H9 (cell line): ENCODE measurements around the gene ADORA1. TPM values are rescaled to one million over a fixed set of nuclear protein-coding genes. Genes with fewer than 3 reads are reported as not detected.

Experiments
- DNase-seq: peaks from one replicate; pipeline ENCODE4 v3.0.0-alpha.2; 2017
- H2AFZ ChIP-seq: one replicate; pipeline ENCODE4 v1.6.1; 2013; ENCODE audit warnings: mild to moderate bottlenecking, low read length, control low read depth, moderate library complexity
- H2AK5ac ChIP-seq: 2 replicates; pipeline ENCODE4 v1.6.1; 2013; ENCODE audit warnings: low read length, control low read depth, mixed read lengths; ENCODE audit not compliant: insufficient read length
- H2BK120ac ChIP-seq: one replicate; pipeline ENCODE4 v1.6.1; 2013; ENCODE audit warnings: low read depth, mild to moderate bottlenecking, low read length, control low read depth, inconsistent platforms; ENCODE audit not compliant: poor library complexity, severe bottlenecking
- H2BK12ac ChIP-seq: 2 replicates; pipeline ENCODE4 v1.6.1; 2013; ENCODE audit warnings: low read length, control low read depth, mixed read lengths, low read depth; ENCODE audit not compliant: insufficient read length
- H2BK15ac ChIP-seq: 2 replicates; pipeline ENCODE4 v1.6.1; 2013; ENCODE audit warnings: low read depth, low read length, control low read depth
- H2BK20ac ChIP-seq: one replicate; pipeline ENCODE4 v1.6.1; 2013; ENCODE audit warnings: low read depth, mild to moderate bottlenecking, low read length, control low read depth, inconsistent platforms; ENCODE audit not compliant: poor library complexity, severe bottlenecking
- H2BK5ac ChIP-seq: 2 replicates; pipeline ENCODE4 v1.6.1; 2013; ENCODE audit warnings: low read length, control low read depth, mixed read lengths; ENCODE audit not compliant: insufficient read length
- H3K14ac ChIP-seq: 2 replicates; pipeline ENCODE4 v1.6.1; 2013; ENCODE audit warnings: low read length, control low read depth; ENCODE audit not compliant: insufficient read depth
- H3K18ac ChIP-seq: 2 replicates; pipeline ENCODE4 v1.6.1; 2013; ENCODE audit warnings: low read depth, mild to moderate bottlenecking, mixed read lengths, low read length, control low read depth; ENCODE audit not compliant: insufficient read length
- H3K23ac ChIP-seq: 2 replicates; pipeline ENCODE4 v1.6.1; 2013; ENCODE audit warnings: low read length, control low read depth, mixed read lengths, low read depth; ENCODE audit not compliant: insufficient read length
- H3K23me2 ChIP-seq: 2 replicates; pipeline ENCODE4 v1.6.1; 2013; ENCODE audit warnings: low read depth, mild to moderate bottlenecking, mixed read lengths, low read length, control low read depth; ENCODE audit not compliant: insufficient read length, poor library complexity, severe bottlenecking
- H3K27ac ChIP-seq: 2 replicates; pipeline ENCODE4 v1.5.1; 2013; ENCODE audit warnings: low read length, control low read depth, mixed read lengths, low read depth; ENCODE audit not compliant: insufficient read length
- H3K27me3 ChIP-seq: 2 replicates; pipeline ENCODE4 v1.6.1; 2013; ENCODE audit warnings: low read length, control low read depth, inconsistent platforms; ENCODE audit not compliant: insufficient read depth
- H3K4ac ChIP-seq: 2 replicates; pipeline ENCODE4 v1.6.1; 2013; ENCODE audit warnings: low read depth, mild to moderate bottlenecking, control low read depth, inconsistent platforms, low read length, moderate library complexity
- H3K4me1 ChIP-seq: 2 replicates; pipeline ENCODE4 v1.6.1; 2013; ENCODE audit warnings: low read length, control low read depth, inconsistent platforms; ENCODE audit not compliant: insufficient read depth
- H3K4me2 ChIP-seq: 2 replicates; pipeline ENCODE4 v1.6.1; 2013; ENCODE audit warnings: low read length, control low read depth, mixed read lengths; ENCODE audit not compliant: insufficient read length, insufficient read depth
- H3K56ac ChIP-seq: 2 replicates; pipeline ENCODE4 v1.6.1; 2013; ENCODE audit warnings: low read depth, mild to moderate bottlenecking, mixed read lengths, low read length, control low read depth; ENCODE audit not compliant: insufficient read length
- H3K79me1 ChIP-seq: 2 replicates; pipeline ENCODE4 v1.6.1; 2013; ENCODE audit warnings: low read depth, mild to moderate bottlenecking, moderate library complexity, low read length, control low read depth, inconsistent platforms; ENCODE audit not compliant: insufficient read depth, poor library complexity, severe bottlenecking
- H3K79me2 ChIP-seq: 2 replicates; pipeline ENCODE4 v1.6.1; 2013; ENCODE audit warnings: low read length, control low read depth, inconsistent platforms; ENCODE audit not compliant: insufficient read depth
- H3K9ac ChIP-seq: 2 replicates; pipeline ENCODE4 v1.6.1; 2013; ENCODE audit warnings: low read length, control low read depth, mixed read lengths; ENCODE audit not compliant: insufficient read length; ENCODE audit errors: extremely low read depth
- H3K9me3 ChIP-seq: one replicate; pipeline ENCODE4 v1.6.1; 2013; ENCODE audit warnings: low read depth, low read length, inconsistent platforms; ENCODE audit not compliant: control insufficient read depth
- H3T11ph ChIP-seq: one replicate; pipeline ENCODE4 v1.6.1; 2013; ENCODE audit warnings: mild to moderate bottlenecking, low read length, control low read depth, inconsistent platforms
- H4K20me1 ChIP-seq: one replicate; pipeline ENCODE4 v1.6.1; 2013; ENCODE audit not compliant: control insufficient read depth, insufficient read length, insufficient read depth
- H4K5ac ChIP-seq: 2 replicates; pipeline ENCODE4 v1.6.1; 2013; ENCODE audit warnings: low read depth, mild to moderate bottlenecking, mixed read lengths, low read length, control low read depth; ENCODE audit not compliant: insufficient read length
- H4K8ac ChIP-seq: replicated peaks from 2 replicates; pipeline ENCODE4 v1.6.1; 2013; ENCODE audit warnings: low read length, control low read depth, mixed read lengths, low read depth; ENCODE audit not compliant: insufficient read length
- H4K91ac ChIP-seq: 2 replicates; pipeline ENCODE4 v1.6.1; 2013; ENCODE audit warnings: low read depth, mild to moderate bottlenecking, moderate library complexity, mixed read lengths, low read length, control low read depth; ENCODE audit not compliant: insufficient read length
- H3K27ac Mint-ChIP-seq, 3 experiments: 2 replicates in 2 of 3; 3 replicates in 1 of 3; pipeline ENCODE4 v1.8.0; 2020 to 2021; ENCODE audit warnings: mixed read lengths in 3 of 3, mild to moderate bottlenecking in 1 of 3, moderate library complexity in 1 of 3
- H3K27me3 Mint-ChIP-seq: 2 replicates; pipeline ENCODE4 v1.8.0; 2021; ENCODE audit warnings: low read depth, mild to moderate bottlenecking, moderate library complexity, mixed read lengths
- H3K36me3 Mint-ChIP-seq, 3 experiments: 2 replicates in 2 of 3; 3 replicates in 1 of 3; pipeline ENCODE4 v1.8.0; 2020 to 2021; ENCODE audit warnings: low read depth in 3 of 3, mixed read lengths in 3 of 3; ENCODE audit not compliant: insufficient read depth in 1 of 3
- H3K4me1 Mint-ChIP-seq, 2 experiments: 2 replicates each; pipeline ENCODE4 v1.8.0; 2020; ENCODE audit warnings: mixed read lengths in 2 of 2
- H3K4me3 Mint-ChIP-seq, 2 experiments: 2 replicates in 1 of 2; 3 replicates in 1 of 2; pipeline ENCODE4 v1.8.0; 2020 to 2021; ENCODE audit warnings: mild to moderate bottlenecking in 2 of 2, mixed read lengths in 2 of 2, moderate library complexity in 1 of 2
- H3K9me3 Mint-ChIP-seq, 2 experiments: 2 replicates in 1 of 2; 3 replicates in 1 of 2; pipeline ENCODE4 v1.8.0; 2020; ENCODE audit warnings: mild to moderate bottlenecking in 2 of 2, mixed read lengths in 2 of 2, moderate library complexity in 1 of 2
- WGBS: extraction: QIAGEN DNeasy Blood & Tissue Kit; methylation state at CpG from one replicate; pipeline ENCODE4 v1.1.7; 2013; ENCODE audit warnings: missing lambda C conversion rate, low lambda C conversion rate, mixed read lengths; ENCODE audit not compliant: insufficient read length; ENCODE audit errors: extremely low coverage; 5-methylcytosine and 5-hydroxymethylcytosine counted together
- total RNA-seq: library from RNA; stranded (reverse); gene quantifications from 2 replicates; pipeline ENCODE4 v1.2.1, GENCODE V29; 2021
- TF ChIP-seq, protein P1 (sequence below): fragments of 200-600 bp; sonication (generic); conservative IDR thresholded peaks from 3 replicates; pipeline ENCODE4 v1.8.0; 2021; ENCODE audit warnings: antibody characterized with exemption, mild to moderate bottlenecking

The ADORA1 gene
- total RNA-seq, 1 experiment from 2014 or later, result 1.3 TPM

DNA sequence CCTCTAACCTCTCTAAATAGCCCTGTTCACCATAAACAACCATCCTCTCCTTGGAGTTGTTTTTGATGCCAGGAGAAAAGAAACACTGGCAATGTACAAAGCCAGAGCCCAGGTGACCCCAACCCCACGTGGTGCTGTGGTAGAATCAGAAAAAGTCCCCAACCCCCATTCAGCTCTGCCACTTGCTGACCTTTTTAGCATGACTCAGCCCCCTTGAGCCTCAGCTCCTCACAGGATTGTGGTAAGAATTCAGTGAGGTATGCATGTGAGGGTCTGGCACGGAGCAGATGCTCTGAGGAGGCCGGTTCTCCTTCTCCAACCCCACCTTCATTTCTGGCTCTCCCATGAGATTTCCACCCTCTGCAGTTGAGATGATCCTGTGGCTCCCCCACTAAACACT lies 70.1 kb downstream of the ADORA1 start:
- DNase-seq, result no peak
- no peak overlapping the region for H4K5ac ChIP-seq
- H3T11ph ChIP-seq, result no peak overlapping the region
- H2BK5ac ChIP-seq, result no peak overlapping the region
- H3K4me1 ChIP-seq, result no peaks in the 10 kb centered on the region
- H3K14ac ChIP-seq, result no peak overlapping the region
- H3K9me3 ChIP-seq, result no peaks in the 10 kb centered on the region
- H3K27me3 ChIP-seq, result no peaks in the 10 kb centered on the region
- no peak overlapping the region for H2AK5ac ChIP-seq
- H2BK20ac ChIP-seq, result no peak overlapping the region
- H2BK15ac ChIP-seq, result no peak overlapping the region
- H2BK12ac ChIP-seq, result no peak overlapping the region
- Mint-ChIP-seq H3K27ac (no peak overlapping the region), H3K27me3 (peaks cover 17% of the 10 kb centered on the region), H3K4me1 (peaks cover 2 to 7% of the 10 kb centered on the region in 2 experiments; a peak in 2 of 4 replicates), H3K36me3 (no peaks in the 10 kb centered on the region), H3K4me3 (no peak overlapping the region), H3K9me3 (peaks cover 2 to 3% of the 10 kb centered on the region in 2 experiments; a peak in 3 of 5 replicates)
- H3K18ac ChIP-seq, result no peak overlapping the region
- no peak overlapping the region for H4K8ac ChIP-seq
- no peak overlapping the region for H4K91ac ChIP-seq
- H2BK120ac ChIP-seq, result no peak overlapping the region
- no peaks in the 10 kb centered on the region for H4K20me1 ChIP-seq
- H3K56ac ChIP-seq, result no peak overlapping the region
- H3K27ac ChIP-seq, result no peak overlapping the region
- H3K4me2 ChIP-seq, result no peak overlapping the region
- H3K79me2 ChIP-seq, result no peaks in the 10 kb centered on the region
- H3K9ac ChIP-seq, result no peak overlapping the region
- TF ChIP-seq, protein P1, sequence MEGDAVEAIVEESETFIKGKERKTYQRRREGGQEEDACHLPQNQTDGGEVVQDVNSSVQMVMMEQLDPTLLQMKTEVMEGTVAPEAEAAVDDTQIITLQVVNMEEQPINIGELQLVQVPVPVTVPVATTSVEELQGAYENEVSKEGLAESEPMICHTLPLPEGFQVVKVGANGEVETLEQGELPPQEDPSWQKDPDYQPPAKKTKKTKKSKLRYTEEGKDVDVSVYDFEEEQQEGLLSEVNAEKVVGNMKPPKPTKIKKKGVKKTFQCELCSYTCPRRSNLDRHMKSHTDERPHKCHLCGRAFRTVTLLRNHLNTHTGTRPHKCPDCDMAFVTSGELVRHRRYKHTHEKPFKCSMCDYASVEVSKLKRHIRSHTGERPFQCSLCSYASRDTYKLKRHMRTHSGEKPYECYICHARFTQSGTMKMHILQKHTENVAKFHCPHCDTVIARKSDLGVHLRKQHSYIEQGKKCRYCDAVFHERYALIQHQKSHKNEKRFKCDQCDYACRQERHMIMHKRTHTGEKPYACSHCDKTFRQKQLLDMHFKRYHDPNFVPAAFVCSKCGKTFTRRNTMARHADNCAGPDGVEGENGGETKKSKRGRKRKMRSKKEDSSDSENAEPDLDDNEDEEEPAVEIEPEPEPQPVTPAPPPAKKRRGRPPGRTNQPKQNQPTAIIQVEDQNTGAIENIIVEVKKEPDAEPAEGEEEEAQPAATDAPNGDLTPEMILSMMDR, result no peak
- H2AFZ ChIP-seq, result no peak overlapping the region
- WGBS, result no CpG with 5 or more reads among the region's 3 CpGs
- no peaks in the 10 kb centered on the region for H3K79me1 ChIP-seq
- no peak overlapping the region for H3K23ac ChIP-seq
- no peak overlapping the region for H3K4ac ChIP-seq
- H3K23me2 ChIP-seq, result no peaks in the 10 kb centered on the region
